Measurements from ENCODE around the gene ARMCX6.
A peak's percentile ranks its signal among the peaks of the same experiment; 100 is the strongest.
"Not testable (repeated sequence)": the region's sequence is repeated elsewhere in the genome, so short reads cannot be mapped to it uniquely, and the experiment has no call there.

The ARMCX6 gene

GRCh38 chrX:101642093-101642492 lies 24.3 kb upstream of the ARMCX6 start:
- DNase-seq (ENCODE audit: extremely low read depth, low read depth), result no peak
- no peak for TF ChIP-seq CTCF (IDR thresholded peaks at IDR 0.05; ENCODE audit: low read depth, low read length)

- no peak for TF ChIP-seq CTCF (IDR thresholded peaks at IDR 0.05; ENCODE audit: low read depth, low read length)
- DNase-seq (ENCODE audit: extremely low read depth, low read depth), result no peak
These were observed 21.8 kb upstream of the ARMCX6 start for GRCh38 chrX:101639583-101639982.

GRCh38 chrX:101619364-101619763 lies 1.6 kb upstream of the ARMCX6 start:
- no peak for TF ChIP-seq CTCF (IDR thresholded peaks at IDR 0.05; ENCODE audit: low read depth, low read length)
- no peak for DNase-seq (ENCODE audit: extremely low read depth, low read depth)

- DNase-seq (ENCODE audit: extremely low read depth, low read depth), result no peak
- no peak for TF ChIP-seq CTCF (IDR thresholded peaks at IDR 0.05; ENCODE audit: low read depth, low read length)
These were observed 12.1 kb downstream of the ARMCX6 start for GRCh38 chrX:101605728-101606127.

- TF ChIP-seq CTCF (IDR thresholded peaks at IDR 0.05; ENCODE audit: low read depth, low read length), result no peak
- no peak for DNase-seq (ENCODE audit: extremely low read depth, low read depth)
These were observed 12.7 kb downstream of the ARMCX6 start for GRCh38 chrX:101605146-101605545.

GRCh38 chrX:101602077-101602476 lies 15.7 kb downstream of the ARMCX6 start:
- no peak for DNase-seq (ENCODE audit: extremely low read depth, low read depth)

GRCh38 chrX:101599592-101599991 lies 18.2 kb downstream of the ARMCX6 start:
- not testable (repeated sequence) for DNase-seq (ENCODE audit: extremely low read depth, low read depth)

More at GRCh38 chrX:101602077-101602476, 15.7 kb downstream of the ARMCX6 start:
- no peak for TF ChIP-seq CTCF (IDR thresholded peaks at IDR 0.05; ENCODE audit: low read depth, low read length)

- no peak for DNase-seq (ENCODE audit: extremely low read depth, low read depth)
- TF ChIP-seq CTCF (IDR thresholded peaks at IDR 0.05; ENCODE audit: low read depth, low read length), result peak; percentile 56
These were observed 21.9 kb downstream of the ARMCX6 start for GRCh38 chrX:101595739-101596419.
